NCI-H2171 treated with DMSO at 0.1 percent for 48 hours (cell line): ENCODE measurements around the gene KRT2.

Source experiments
- DNase-seq: peaks from one replicate; lab custom pipeline; 2025; lab: John Stamatoyannopoulos, UW

KRT2 gene

GRCh38 chr12:52615208-52615868 lies 36.7 kb downstream of the KRT2 start:
- DNase-seq = no peak

DNA sequence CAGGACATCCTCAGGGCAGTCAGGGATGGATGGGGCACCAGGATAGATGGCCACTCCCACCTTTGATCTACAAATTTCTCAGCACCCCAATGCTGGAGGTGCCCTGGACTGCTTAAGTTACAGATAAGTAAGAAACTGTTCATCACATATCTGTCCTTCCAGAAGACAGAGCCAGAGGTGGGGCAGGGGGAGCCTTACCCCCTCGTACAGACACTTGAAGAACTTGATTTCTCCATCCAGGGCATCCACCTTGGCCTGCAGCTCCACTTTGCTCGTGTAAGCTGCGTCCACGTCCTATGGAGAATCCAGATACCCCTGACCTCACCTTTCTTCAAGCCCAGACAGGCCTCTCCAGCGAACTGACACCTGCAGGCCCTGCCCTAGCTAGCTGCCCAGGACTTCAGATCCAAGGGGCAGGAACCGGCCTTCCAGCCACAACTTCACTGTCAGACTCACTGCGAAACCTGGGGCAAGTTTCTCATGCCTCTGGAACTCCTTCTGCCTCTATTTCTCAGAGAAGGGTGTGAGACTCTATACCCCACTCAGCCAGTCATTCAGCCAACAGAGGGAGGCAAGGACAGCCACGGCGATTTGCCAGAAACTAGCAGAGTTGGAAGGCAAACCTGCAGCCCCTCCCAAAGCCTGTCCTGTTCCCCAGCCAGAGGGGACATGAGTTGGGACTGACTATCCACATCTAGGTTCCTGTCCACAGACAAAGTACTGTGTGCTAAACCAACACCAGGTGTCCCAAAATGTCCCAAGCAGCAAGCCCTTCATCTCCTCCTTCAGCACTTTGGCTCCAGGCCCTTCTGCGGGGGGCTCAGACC lies 37.4 kb downstream of the KRT2 start:
- DNase-seq = no peak

DNA sequence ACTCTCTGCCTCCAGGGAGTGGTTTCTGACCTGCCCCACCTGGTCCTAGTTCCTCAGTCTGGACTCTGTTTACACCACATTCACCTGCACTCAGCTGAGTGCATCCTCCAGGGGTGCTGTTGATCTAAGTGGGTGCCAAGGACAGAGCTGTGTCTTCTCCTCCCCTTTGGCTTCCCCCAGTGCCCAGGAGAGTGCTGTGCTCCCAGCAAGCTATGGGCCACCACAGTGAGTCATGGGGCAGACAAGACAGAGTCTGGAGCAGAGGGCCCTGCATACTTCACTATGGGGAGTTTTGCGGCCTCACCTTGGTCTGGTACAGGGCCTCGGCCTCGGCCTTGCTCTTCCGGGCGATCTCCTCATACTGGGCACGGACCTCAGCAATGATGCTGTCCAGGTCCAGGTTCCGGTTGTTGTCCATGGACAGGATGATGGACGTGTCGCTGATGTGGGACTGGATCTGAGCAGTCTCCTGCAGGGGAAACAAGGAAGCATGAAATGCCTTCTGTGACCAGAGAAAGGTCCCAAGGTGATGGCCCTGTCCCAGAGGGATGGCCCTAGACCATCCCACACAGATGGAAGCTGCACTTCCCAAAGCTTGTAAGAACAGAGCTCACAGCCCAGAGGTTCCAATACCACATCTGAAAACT lies 38.5 kb downstream of the KRT2 start:
- DNase-seq = no peak

DNA sequence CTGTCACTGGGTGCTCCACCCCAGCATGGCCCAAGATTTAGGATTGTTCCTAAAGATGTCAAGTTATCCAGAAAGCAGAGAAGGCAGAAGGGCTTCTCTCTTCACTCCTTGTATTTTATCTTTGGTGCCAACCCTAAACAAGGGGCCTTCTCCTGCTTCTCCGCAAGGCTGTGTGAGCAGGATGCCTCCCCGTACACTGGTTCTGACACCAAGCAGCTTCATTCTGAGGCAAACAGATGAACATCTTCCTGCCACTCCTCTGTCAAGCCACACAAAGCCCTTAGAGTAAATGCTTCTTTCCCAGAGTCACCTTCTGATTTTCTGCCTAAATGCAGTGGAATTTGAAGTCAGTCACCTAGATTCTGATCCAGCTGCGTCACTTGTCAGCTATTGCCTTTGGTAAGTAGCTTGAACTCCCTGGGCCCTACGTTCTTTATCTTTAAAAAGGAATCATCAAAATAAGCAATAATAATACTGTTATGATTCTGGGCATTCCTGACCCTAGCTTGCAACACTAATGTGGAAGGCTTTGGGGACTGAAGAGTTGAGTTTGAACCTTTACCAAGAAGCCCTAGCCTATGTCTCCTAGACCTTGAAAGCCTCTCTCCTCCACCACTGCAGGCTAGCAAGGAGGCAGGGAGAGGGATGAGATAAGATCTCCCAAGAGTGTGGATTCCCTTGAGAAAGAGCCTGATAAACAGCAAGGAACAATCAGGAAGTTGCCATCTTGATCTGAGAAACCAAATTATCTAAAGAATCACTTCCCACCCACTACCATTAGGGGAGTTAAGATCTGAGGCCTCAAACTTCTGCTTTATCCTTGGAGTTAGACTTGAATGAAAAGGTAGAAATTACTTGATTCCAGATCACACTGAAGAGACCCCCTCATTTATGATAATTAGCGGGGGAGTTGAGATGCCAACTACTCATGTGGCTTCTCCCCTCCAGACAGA lies 39.3 kb downstream of the KRT2 start:
- no peak for DNase-seq

DNA sequence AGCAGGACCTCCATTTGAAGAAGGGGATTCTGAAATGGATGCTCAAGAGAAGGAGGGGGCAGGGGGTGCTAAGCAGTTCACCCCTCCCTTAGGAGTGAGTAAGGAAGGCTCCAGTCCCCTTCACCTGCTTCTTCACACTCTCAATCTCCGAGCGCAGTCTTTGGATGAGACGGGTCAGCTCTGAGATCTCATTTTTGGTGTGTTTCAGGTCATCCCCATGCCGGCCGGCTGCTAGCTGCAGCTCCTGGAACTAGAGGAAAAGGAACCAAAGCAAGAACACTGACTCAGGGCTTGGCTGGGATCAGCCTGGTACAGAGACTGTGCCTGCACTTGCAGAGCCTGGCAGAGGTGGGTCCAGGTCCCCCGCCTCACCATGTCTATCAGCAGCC lies 40.9 kb downstream of the KRT2 start:
- no peak for DNase-seq

GRCh38 chr12:52608826-52609630 lies 43.0 kb downstream of the KRT2 start:
- no peak for DNase-seq

DNA sequence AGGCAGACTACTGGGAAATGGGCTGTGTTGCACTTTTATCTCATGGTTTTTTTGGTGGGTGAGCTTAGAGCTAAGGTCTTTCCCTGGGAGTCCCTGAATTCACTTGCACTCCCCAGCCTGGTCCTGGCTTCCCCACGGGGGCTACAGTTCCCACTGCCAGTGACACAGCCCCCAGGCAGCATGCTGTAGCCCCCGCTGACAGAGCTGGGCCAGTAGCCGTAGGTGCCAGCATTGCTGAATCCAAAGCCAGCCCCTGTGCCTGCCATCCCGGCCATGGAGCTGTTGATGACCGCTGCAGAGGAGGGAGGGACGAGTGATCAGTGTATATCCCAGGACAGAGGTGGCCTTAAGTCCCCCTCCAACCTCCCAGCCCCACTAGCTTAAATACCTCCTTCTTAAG lies 43.9 kb downstream of the KRT2 start:
- no peak for DNase-seq

GRCh38 chr12:52607314-52607713 lies 44.7 kb downstream of the KRT2 start:
- DNase-seq = no peak

DNA sequence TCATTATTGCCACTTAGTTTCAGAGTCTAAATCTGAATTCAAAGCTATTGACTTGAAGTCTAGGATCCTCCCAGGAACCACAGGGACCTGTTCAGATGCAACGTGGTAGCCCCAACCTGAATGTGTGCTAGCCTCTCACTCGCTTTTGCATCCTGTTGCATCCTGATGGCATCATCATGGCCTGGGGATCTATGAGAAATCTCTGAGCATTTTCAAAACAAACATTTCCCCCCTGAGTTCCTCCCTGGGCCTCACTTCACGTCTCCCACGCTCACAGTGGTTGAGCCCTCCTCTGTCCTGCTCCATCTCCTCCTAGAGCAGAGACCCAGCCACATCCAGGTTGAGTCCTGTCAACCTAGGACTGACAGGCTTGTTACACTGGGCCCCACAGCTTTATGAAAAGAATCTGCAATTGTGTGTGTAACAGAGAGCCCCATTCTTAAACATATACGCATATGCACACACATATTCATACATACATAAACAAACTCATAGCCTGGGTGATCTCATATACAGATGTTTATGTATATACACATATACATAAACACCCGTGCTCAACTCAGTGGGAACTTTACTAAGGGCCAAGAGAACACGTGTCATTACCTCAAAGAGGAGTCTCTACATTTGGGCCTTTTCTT lies 45.3 kb downstream of the KRT2 start:
- DNase-seq = no peak

DNA sequence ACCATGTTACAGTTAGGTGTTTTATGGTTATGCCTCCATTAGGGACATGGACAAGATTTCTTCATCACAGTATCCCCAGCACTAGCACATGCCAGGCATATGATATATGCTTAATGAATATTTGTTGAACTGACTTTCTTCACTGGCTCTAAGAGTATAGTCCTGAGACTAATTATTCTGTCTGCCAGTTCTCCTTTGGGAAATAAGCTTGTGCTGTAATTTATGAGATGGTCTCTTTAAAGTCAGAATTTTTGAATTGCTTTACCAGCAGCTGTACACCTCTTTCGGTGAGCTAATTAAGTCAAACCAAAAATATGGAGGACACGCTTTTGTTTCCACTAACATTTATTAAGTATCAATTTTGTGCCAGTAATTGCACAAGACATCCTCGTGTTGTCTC lies 45.9 kb downstream of the KRT2 start:
- no peak for DNase-seq

DNA sequence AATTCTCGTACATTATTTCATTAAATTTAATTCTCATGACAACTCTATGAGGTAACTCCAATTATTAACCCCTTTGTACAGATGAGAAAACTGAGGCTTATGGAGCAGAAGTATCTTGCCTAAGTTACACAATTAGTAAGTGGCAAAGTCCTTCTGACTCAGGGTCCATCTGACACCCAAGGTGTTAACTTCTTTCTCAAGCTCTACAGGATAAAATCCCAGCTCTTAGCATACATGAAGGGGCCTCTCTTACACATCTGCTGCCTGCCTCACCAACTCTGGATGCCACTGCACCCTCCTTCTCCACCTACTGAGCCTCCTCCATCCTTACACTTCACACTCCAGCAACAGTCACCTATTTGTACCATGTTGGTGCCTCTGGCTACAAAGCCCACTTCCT lies 46.5 kb downstream of the KRT2 start:
- DNase-seq = no peak

DNA sequence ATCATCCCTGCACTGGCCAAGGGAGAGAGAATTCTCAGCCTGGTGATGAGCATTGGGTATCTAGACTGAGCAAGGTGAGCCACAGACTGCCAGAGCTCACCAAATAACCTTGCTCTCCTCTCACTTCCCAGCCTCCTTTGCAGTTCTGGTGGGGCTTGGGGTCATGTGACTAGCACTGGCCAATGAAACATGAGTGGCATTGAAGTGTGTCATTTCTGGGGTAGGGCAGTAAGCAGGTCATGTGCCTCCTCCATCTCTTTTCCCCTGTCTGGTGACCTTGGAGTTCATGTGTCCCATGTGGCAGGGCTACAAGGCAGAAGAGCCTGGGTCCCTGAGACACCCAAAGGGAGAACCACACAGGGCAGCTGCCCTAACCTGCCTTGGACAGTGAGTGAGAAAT lies 47.2 kb downstream of the KRT2 start:
- DNase-seq = no peak

- no peak for DNase-seq
These were observed 48.7 kb downstream of the KRT2 start for GRCh38 chr12:52603314-52603713.

DNA sequence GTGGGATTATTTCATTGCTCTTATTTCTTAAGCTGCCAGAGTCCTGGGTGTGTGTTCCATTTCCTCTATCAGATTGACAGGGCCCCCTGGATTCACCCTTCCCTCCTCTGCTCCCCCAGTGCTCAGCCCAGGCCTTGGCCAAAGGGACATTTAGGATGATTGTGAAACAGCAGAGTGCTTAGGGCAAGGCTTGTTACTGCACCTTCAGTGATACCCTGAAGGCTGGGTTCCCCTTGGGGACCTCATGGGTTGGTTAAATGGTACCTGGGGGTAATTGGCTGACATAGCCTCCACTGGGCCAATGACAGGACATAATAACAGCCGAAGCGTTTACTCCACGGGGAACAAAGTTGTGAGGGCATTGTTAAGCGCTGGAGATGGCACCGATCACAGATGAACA lies 49.5 kb downstream of the KRT2 start:
- DNase-seq = no peak

- DNase-seq = no peak
These were observed 50.3 kb downstream of the KRT2 start for GRCh38 chr12:52601671-52602070.

GRCh38 chr12:52600941-52601481 lies 51.0 kb downstream of the KRT2 start, which contains the start of gene KRT72:
Gene KRT72, minus strand, starts transcription at chr12:52601463. Its CDS starts 11 bp downstream, at chr12:52601452.
- no peak for DNase-seq

DNA sequence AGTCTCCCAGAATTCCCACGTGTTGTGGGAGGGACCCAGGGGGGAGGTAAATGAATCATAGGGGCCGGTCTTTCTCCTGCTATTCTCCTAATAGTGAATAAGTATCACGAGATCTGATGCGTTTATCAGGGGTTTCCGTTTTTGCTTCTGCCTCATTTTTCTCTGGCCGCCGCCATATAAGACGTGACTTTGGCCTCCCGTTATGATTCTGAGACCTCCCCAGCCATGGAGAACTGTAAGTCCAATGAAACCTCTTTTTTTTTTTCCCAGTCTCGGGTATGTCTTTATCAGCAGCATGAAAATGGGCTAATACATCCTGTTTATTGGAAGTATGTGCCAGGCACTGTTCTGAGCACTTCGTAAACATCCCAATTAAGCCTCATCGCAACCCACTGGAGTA lies 51.5 kb downstream of the KRT2 start:
- DNase-seq = no peak

GRCh38 chr12:52600071-52600470 lies 51.9 kb downstream of the KRT2 start:
- no peak for DNase-seq

GRCh38 chr12:52598966-52599365 lies 53.0 kb downstream of the KRT2 start:
- no peak for DNase-seq
